HEK293 (cell line): ENCODE results near the gene VAV2.

Source experiments
- CTCF ChIP-seq: fragments of 450-650 bp; formaldehyde crosslinking; IDR thresholded peaks from 2 replicates; pipeline ENCODE4 v1.5.1; 2016; ENCODE audit warnings: missing biosample characterization, missing genetic modification characterization
- PBX3 ChIP-seq: sonication (generic); formaldehyde crosslinking; IDR thresholded peaks from 2 replicates; pipeline ENCODE4 v1.8.1; 2022; ENCODE audit warnings: mild to moderate bottlenecking, moderate library complexity, missing genetic modification reagents
- ZFP3 ChIP-seq: fragments of 450-650 bp; formaldehyde crosslinking; IDR thresholded peaks from 2 replicates; pipeline ENCODE4 v1.5.1; 2016; ENCODE audit warnings: low read depth, missing biosample characterization, missing genetic modification characterization

- TF ChIP-seq PBX3 (CRISPR knock-in tag) (no peak), ZFP3 (no peak), CTCF (tag by site-specific recombination) (no peak)
Observed at GRCh38 chr9:133866946-133867345, 125.2 kb downstream of the VAV2 start.
